Measurements from ENCODE around the gene USP16. TPM values are rescaled to one million over a fixed set of nuclear protein-coding genes. Genes with fewer than 3 reads are reported as not detected.
A peak's percentile ranks its signal among the peaks of the same experiment; 100 is the strongest.

USP16 gene
- total RNA-seq, 1 experiment from 2014 or later, result 24.1 TPM

- BruUV-seq (replicated peaks), result no TSS peak
- ChIA-PET POLR2A (ENCODE audit: unreplicated experiment) (no interaction called here), CTCF (no interaction called here)
- Histone ChIP-seq H3K4me1 (ENCODE audit: insufficient read depth, low read length) (peaks cover 11% of the 10 kb centered on the region), H3K27ac (ENCODE audit: low read length) (no peak overlapping the region), H4K20me1 (ENCODE audit: low read length) (no peaks in the 10 kb centered on the region), H3F3A (ENCODE audit: low read length, unreplicated experiment) (no peaks in the 10 kb centered on the region), H3K27me3 (ENCODE audit: low read length) (no peaks in the 10 kb centered on the region), H3K9me2 (replicated peaks; ENCODE audit: low read length) (no peaks in the 10 kb centered on the region), H3K9ac (ENCODE audit: low read length) (peak overlapping the region; percentile 97; the same call in 1 of the 2 replicates), H3K36me3 (ENCODE audit: low read depth, low read length) (no peaks in the 10 kb centered on the region), H3K4me2 (ENCODE audit: low read length) (peak overlapping the region; percentile 88), H3K4me3 (ENCODE audit: low read length) (peak overlapping the region; percentile 91), H2AFZ (ENCODE audit: low read length) (peak overlapping the region; percentile 5; the same call in 1 of the 2 replicates), H3K9me3 (ENCODE audit: low read length) (no peaks in the 10 kb centered on the region), H3K79me2 (ENCODE audit: low read length) (peaks cover 33% of the 10 kb centered on the region)
- intact Hi-C loops (cut with micrococcal nuclease), result no loop called here
- ATAC-seq (no peak), DNase-seq (no peak)
- TF ChIP-seq, protein P1, sequence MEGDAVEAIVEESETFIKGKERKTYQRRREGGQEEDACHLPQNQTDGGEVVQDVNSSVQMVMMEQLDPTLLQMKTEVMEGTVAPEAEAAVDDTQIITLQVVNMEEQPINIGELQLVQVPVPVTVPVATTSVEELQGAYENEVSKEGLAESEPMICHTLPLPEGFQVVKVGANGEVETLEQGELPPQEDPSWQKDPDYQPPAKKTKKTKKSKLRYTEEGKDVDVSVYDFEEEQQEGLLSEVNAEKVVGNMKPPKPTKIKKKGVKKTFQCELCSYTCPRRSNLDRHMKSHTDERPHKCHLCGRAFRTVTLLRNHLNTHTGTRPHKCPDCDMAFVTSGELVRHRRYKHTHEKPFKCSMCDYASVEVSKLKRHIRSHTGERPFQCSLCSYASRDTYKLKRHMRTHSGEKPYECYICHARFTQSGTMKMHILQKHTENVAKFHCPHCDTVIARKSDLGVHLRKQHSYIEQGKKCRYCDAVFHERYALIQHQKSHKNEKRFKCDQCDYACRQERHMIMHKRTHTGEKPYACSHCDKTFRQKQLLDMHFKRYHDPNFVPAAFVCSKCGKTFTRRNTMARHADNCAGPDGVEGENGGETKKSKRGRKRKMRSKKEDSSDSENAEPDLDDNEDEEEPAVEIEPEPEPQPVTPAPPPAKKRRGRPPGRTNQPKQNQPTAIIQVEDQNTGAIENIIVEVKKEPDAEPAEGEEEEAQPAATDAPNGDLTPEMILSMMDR (conservative IDR thresholded peaks at IDR 0.05; ENCODE audit: low read depth, low read length), result no peak
- TF ChIP-seq EZH2phosphoT487 (IDR thresholded peaks at IDR 0.05; ENCODE audit: borderline replicate concordance, low read length) (no peak), EZH2 (IDR thresholded peaks at IDR 0.05; ENCODE audit: low read length, unreplicated experiment) (no peak)
These were observed 6.7 kb upstream of the USP16 start for GRCh38 chr21:29017639-29018237.

- no peaks in the 10 kb centered on the region for H4K20me1 ChIP-seq (ENCODE audit: low read length)
- TF ChIP-seq EZH2phosphoT487 (IDR thresholded peaks at IDR 0.05; ENCODE audit: borderline replicate concordance, low read length) (no peak), EZH2 (IDR thresholded peaks at IDR 0.05; ENCODE audit: low read length, unreplicated experiment) (no peak)
- TF ChIP-seq, protein P1 (conservative IDR thresholded peaks at IDR 0.05; ENCODE audit: low read depth, low read length), result no peak
- H3K36me3 ChIP-seq (ENCODE audit: low read depth, low read length), result no peaks in the 10 kb centered on the region
- peaks cover 11% of the 10 kb centered on the region for H3K4me1 ChIP-seq (ENCODE audit: insufficient read depth, low read length)
- H3K9me3 ChIP-seq (ENCODE audit: low read length), result no peaks in the 10 kb centered on the region
- peak overlapping the region; percentile 91 for H3K4me3 ChIP-seq (ENCODE audit: low read length)
- DNase-seq (peak; percentile 20), ATAC-seq (peak; percentile 47)
- H3K27me3 ChIP-seq (ENCODE audit: low read length), result no peaks in the 10 kb centered on the region
- CTCF ChIA-PET, result no interaction called here
- no peaks in the 10 kb centered on the region for H3F3A ChIP-seq (ENCODE audit: low read length, unreplicated experiment)
- H3K79me2 ChIP-seq (ENCODE audit: low read length), result peaks cover 33% of the 10 kb centered on the region
- BruUV-seq (replicated peaks), result no TSS peak
- H3K27ac ChIP-seq (ENCODE audit: low read length), result peak overlapping the region; percentile 59
- intact Hi-C loops (cut with micrococcal nuclease), result no loop called here
- POLR2A ChIA-PET (ENCODE audit: unreplicated experiment), result no interaction called here
- H3K9ac ChIP-seq (ENCODE audit: low read length), result peak overlapping the region; percentile 97
- H3K4me2 ChIP-seq (ENCODE audit: low read length), result peak overlapping the region; percentile 88
- H3K9me2 ChIP-seq (replicated peaks; ENCODE audit: low read length), result no peaks in the 10 kb centered on the region
- peak overlapping the region; percentile 88 for H2AFZ ChIP-seq (ENCODE audit: low read length)
These were observed 5.9 kb upstream of the USP16 start for GRCh38 chr21:29018540-29018939.

- TF ChIP-seq, protein P1 (conservative IDR thresholded peaks at IDR 0.05; ENCODE audit: low read depth, low read length), result no peak
- no peak for TF ChIP-seq EZH2phosphoT487 (IDR thresholded peaks at IDR 0.05; ENCODE audit: borderline replicate concordance, low read length)
- no peak overlapping the region for H3K9ac ChIP-seq (ENCODE audit: low read length)
- H2AFZ ChIP-seq (ENCODE audit: low read length), result no peak overlapping the region
- no TSS peak for BruUV-seq (replicated peaks)
- no peak overlapping the region for H3K27ac ChIP-seq (ENCODE audit: low read length)
- H3K4me2 ChIP-seq (ENCODE audit: low read length), result no peak overlapping the region
- DNase-seq, result peak; percentile 25
- H3K9me3 ChIP-seq (ENCODE audit: low read length), result no peaks in the 10 kb centered on the region
- intact Hi-C loops (cut with micrococcal nuclease), result no loop called here
- peaks cover 25% of the 10 kb centered on the region for H3K4me1 ChIP-seq (ENCODE audit: insufficient read depth, low read length)
- no peak for ATAC-seq
- no peaks in the 10 kb centered on the region for H3K9me2 ChIP-seq (replicated peaks; ENCODE audit: low read length)
- H4K20me1 ChIP-seq (ENCODE audit: low read length), result no peaks in the 10 kb centered on the region
- H3K36me3 ChIP-seq (ENCODE audit: low read depth, low read length), result no peaks in the 10 kb centered on the region
- no peak overlapping the region for H3K4me3 ChIP-seq (ENCODE audit: low read length)
- ChIA-PET POLR2A (ENCODE audit: unreplicated experiment) (interaction anchor here (0.6 kb wide), 1 partner anchor 69 kb away, joined by 12 read pairs; no protein-coding TSS in a partner anchor), CTCF (interaction anchor here (0.6 kb wide), 1 partner anchor 49 kb away, joined by 3 read pairs; no protein-coding TSS in a partner anchor)
- H3F3A ChIP-seq (ENCODE audit: low read length, unreplicated experiment), result no peaks in the 10 kb centered on the region
- H3K79me2 ChIP-seq (ENCODE audit: low read length), result peaks cover 47% of the 10 kb centered on the region
- H3K27me3 ChIP-seq (ENCODE audit: low read length), result no peaks in the 10 kb centered on the region
These were observed 2.3 kb upstream of the USP16 start for GRCh38 chr21:29022166-29022565.
